ENCODE measurements around the gene RHBDD3. TPM values are rescaled to one million over a fixed set of nuclear protein-coding genes. Genes with fewer than 3 reads are reported as not detected.

Gene RHBDD3
- total RNA-seq, 1 experiment from 2014 or later = 49.6 TPM

DNA sequence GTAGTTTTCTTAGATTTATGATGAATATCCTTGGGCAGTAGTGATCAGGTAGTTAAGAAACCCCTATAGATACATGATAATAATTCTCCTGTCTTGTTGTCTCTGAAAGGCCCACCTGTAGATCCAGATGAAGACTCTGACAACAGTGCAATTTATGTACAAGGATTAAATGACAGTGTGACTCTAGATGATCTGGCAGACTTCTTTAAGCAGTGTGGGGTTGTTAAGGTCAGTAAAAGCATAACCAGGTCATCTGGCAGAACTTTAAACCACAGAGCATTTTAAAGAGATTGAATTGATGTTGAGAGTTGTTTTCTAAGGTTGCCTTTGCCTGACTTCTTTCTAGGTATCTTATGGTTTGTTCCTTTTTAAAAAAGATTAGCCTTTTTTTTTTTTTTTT, 24.6 kb upstream of the RHBDD3 start:
- BruUV-seq (replicated peaks) = no TSS peak

DNA sequence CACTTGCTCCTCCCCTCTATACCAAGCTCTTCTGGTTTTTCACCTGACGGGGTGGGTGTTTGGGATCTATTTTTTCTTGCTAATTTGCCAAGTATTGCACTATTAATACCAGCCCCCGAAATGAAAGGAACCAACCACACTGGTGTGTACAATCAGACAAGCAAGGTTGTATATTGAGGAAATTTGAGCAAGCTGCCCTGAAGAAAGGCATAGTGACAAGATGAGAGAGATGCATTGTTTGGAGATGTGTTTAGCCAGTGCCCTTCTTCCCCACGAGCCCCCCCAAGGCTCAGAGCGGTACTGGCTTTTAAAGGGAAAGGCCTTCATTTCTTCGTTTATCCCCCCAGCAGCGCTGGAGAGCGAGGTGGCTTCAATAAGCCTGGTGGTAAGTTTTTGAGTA, 23.4 kb upstream of the RHBDD3 start:
- intact Hi-C loops (cut with micrococcal nuclease; ENCODE audit: unreplicated experiment) = no loop called here
- no peak for ATAC-seq
- Histone ChIP-seq H3K36me3 (ENCODE audit: control insufficient read depth, insufficient read depth, low read length) (peaks cover 58% of the 10 kb centered on the region), H3K4me1 (ENCODE audit: control insufficient read depth, insufficient read depth, low read length) (no peaks in the 10 kb centered on the region; the same call in 1 of the 2 replicates), H3K27ac (ENCODE audit: low read length) (no peak overlapping the region), H3K4me3 (ENCODE audit: low read depth in 2 of 2, low read length in 2 of 2) (no peak overlapping the region), H3K27me3 (ENCODE audit: control insufficient read depth, insufficient read depth, low read length) (no peaks in the 10 kb centered on the region), H3K9me3 (ENCODE audit: control insufficient read depth, insufficient read depth, low read depth, low read length) (no peaks in the 10 kb centered on the region)
- in situ Hi-C loops (cut with HindIII; ENCODE audit: low pct_unique_long_range_greater_than_20kb, low sequenced_read_pairs) = no loop called here
- CTCF ChIA-PET = no interaction called here
- BruUV-seq (replicated peaks) = no TSS peak
- TF ChIP-seq SIN3A (IDR thresholded peaks at IDR 0.05; ENCODE audit: borderline replicate concordance, insufficient read depth, low read depth, low read length) (no peak), POLR2AphosphoS5 (IDR thresholded peaks at IDR 0.05; ENCODE audit: low read depth, low read length) (no peak), TCF7L2 (IDR thresholded peaks at IDR 0.05; ENCODE audit: low read depth, low read length) (no peak), CTCF (IDR thresholded peaks at IDR 0.05) (no peak)
- TF ChIP-seq, protein P1, sequence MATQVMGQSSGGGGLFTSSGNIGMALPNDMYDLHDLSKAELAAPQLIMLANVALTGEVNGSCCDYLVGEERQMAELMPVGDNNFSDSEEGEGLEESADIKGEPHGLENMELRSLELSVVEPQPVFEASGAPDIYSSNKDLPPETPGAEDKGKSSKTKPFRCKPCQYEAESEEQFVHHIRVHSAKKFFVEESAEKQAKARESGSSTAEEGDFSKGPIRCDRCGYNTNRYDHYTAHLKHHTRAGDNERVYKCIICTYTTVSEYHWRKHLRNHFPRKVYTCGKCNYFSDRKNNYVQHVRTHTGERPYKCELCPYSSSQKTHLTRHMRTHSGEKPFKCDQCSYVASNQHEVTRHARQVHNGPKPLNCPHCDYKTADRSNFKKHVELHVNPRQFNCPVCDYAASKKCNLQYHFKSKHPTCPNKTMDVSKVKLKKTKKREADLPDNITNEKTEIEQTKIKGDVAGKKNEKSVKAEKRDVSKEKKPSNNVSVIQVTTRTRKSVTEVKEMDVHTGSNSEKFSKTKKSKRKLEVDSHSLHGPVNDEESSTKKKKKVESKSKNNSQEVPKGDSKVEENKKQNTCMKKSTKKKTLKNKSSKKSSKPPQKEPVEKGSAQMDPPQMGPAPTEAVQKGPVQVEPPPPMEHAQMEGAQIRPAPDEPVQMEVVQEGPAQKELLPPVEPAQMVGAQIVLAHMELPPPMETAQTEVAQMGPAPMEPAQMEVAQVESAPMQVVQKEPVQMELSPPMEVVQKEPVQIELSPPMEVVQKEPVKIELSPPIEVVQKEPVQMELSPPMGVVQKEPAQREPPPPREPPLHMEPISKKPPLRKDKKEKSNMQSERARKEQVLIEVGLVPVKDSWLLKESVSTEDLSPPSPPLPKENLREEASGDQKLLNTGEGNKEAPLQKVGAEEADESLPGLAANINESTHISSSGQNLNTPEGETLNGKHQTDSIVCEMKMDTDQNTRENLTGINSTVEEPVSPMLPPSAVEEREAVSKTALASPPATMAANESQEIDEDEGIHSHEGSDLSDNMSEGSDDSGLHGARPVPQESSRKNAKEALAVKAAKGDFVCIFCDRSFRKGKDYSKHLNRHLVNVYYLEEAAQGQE (IDR thresholded peaks at IDR 0.05; ENCODE audit: insufficient read depth in 1 of 2, low read depth in 2 of 2, low read length in 1 of 2) = no peak
- POLR2A ChIA-PET = no interaction called here
- DNase-seq (ENCODE audit: low read depth, low spot score) = no peak

More for the DNA sequence above, 24.6 kb upstream of the RHBDD3 start:
- no peaks in the 10 kb centered on the region for H3K27me3 ChIP-seq (ENCODE audit: control insufficient read depth, insufficient read depth, low read length)
- intact Hi-C loops (cut with micrococcal nuclease; ENCODE audit: unreplicated experiment) = no loop called here
- TF ChIP-seq POLR2AphosphoS5 (IDR thresholded peaks at IDR 0.05; ENCODE audit: low read depth, low read length) (no peak), TCF7L2 (IDR thresholded peaks at IDR 0.05; ENCODE audit: low read depth, low read length) (no peak), SIN3A (IDR thresholded peaks at IDR 0.05; ENCODE audit: borderline replicate concordance, insufficient read depth, low read depth, low read length) (no peak), CTCF (IDR thresholded peaks at IDR 0.05) (no peak)
- TF ChIP-seq, protein P1 (IDR thresholded peaks at IDR 0.05; ENCODE audit: insufficient read depth in 1 of 2, low read depth in 2 of 2, low read length in 1 of 2) = no peak
- ChIA-PET CTCF (no interaction called here), POLR2A (no interaction called here)
- no peaks in the 10 kb centered on the region; the same call in 1 of the 2 replicates for H3K4me1 ChIP-seq (ENCODE audit: control insufficient read depth, insufficient read depth, low read length)
- no peak for ATAC-seq
- no peak for DNase-seq (ENCODE audit: low read depth, low spot score)
- no peak overlapping the region for H3K27ac ChIP-seq (ENCODE audit: low read length)
- no peak overlapping the region for H3K4me3 ChIP-seq (ENCODE audit: low read depth in 2 of 2, low read length in 2 of 2)
- peaks cover 62% of the 10 kb centered on the region for H3K36me3 ChIP-seq (ENCODE audit: control insufficient read depth, insufficient read depth, low read length)
- in situ Hi-C loops (cut with HindIII; ENCODE audit: low pct_unique_long_range_greater_than_20kb, low sequenced_read_pairs) = no loop called here
- H3K9me3 ChIP-seq (ENCODE audit: control insufficient read depth, insufficient read depth, low read depth, low read length) = no peaks in the 10 kb centered on the region

All from Panc1 (cell line).